ENCODE data around the gene GTPBP4. TPM values are rescaled to one million over a fixed set of nuclear protein-coding genes. Genes with fewer than 3 reads are reported as not detected.

GTPBP4 gene
- total RNA-seq, 1 donor from 2014 or later, result 59.2 TPM

GRCh38 chr10:947051-947450 lies 41.2 kb upstream of the GTPBP4 start:
- DNase-seq (ENCODE audit: low read depth), result no peak
- TF ChIP-seq CTCF (IDR thresholded peaks at IDR 0.05; ENCODE audit: insufficient read depth, low read length, poor library complexity, severe bottlenecking), result no peak
- H3K36me3 ChIP-seq (ENCODE audit: control insufficient read depth, insufficient read depth, low read length), result no peaks in the 10 kb centered on the region
- no peaks in the 10 kb centered on the region for H3K27me3 ChIP-seq (ENCODE audit: control insufficient read depth, insufficient read depth, low read length)
- H3K4me3 ChIP-seq (ENCODE audit: low read depth, low read length), result no peak overlapping the region

- TF ChIP-seq CTCF (IDR thresholded peaks at IDR 0.05; ENCODE audit: insufficient read depth, low read length, poor library complexity, severe bottlenecking), result no peak
- no peaks in the 10 kb centered on the region for H3K27me3 ChIP-seq (ENCODE audit: control insufficient read depth, insufficient read depth, low read length)
- no peak overlapping the region for H3K4me3 ChIP-seq (ENCODE audit: low read depth, low read length)
- no peak for DNase-seq (ENCODE audit: low read depth)
- H3K36me3 ChIP-seq (ENCODE audit: control insufficient read depth, insufficient read depth, low read length), result no peaks in the 10 kb centered on the region
These were observed 40.4 kb upstream of the GTPBP4 start for GRCh38 chr10:947881-948280.

GRCh38 chr10:948347-948746 lies 39.9 kb upstream of the GTPBP4 start:
- no peaks in the 10 kb centered on the region for H3K27me3 ChIP-seq (ENCODE audit: control insufficient read depth, insufficient read depth, low read length)
- H3K4me3 ChIP-seq (ENCODE audit: low read depth, low read length), result no peak overlapping the region
- H3K36me3 ChIP-seq (ENCODE audit: control insufficient read depth, insufficient read depth, low read length), result no peaks in the 10 kb centered on the region
- no peak for DNase-seq (ENCODE audit: low read depth)
- no peak for TF ChIP-seq CTCF (IDR thresholded peaks at IDR 0.05; ENCODE audit: insufficient read depth, low read length, poor library complexity, severe bottlenecking)

GRCh38 chr10:949446-949845 lies 38.8 kb upstream of the GTPBP4 start:
- DNase-seq (ENCODE audit: low read depth), result no peak
- Histone ChIP-seq H3K36me3 (ENCODE audit: control insufficient read depth, insufficient read depth, low read length) (no peaks in the 10 kb centered on the region), H3K4me3 (ENCODE audit: low read depth, low read length) (no peak overlapping the region), H3K27me3 (ENCODE audit: control insufficient read depth, insufficient read depth, low read length) (peaks cover 2% of the 10 kb centered on the region)
- TF ChIP-seq CTCF (IDR thresholded peaks at IDR 0.05; ENCODE audit: insufficient read depth, low read length, poor library complexity, severe bottlenecking), result no peak

GRCh38 chr10:953836-954235 lies 34.4 kb upstream of the GTPBP4 start:
- Histone ChIP-seq H3K27me3 (ENCODE audit: control insufficient read depth, insufficient read depth, low read length) (peaks cover 4% of the 10 kb centered on the region), H3K4me3 (ENCODE audit: low read depth, low read length) (no peak overlapping the region), H3K36me3 (ENCODE audit: control insufficient read depth, insufficient read depth, low read length) (no peaks in the 10 kb centered on the region)
- no peak for DNase-seq (ENCODE audit: low read depth)
- TF ChIP-seq CTCF (IDR thresholded peaks at IDR 0.05; ENCODE audit: insufficient read depth, low read length, poor library complexity, severe bottlenecking), result no peak

GRCh38 chr10:954396-954795 lies 33.8 kb upstream of the GTPBP4 start:
- DNase-seq (ENCODE audit: low read depth), result no peak
- Histone ChIP-seq H3K27me3 (ENCODE audit: control insufficient read depth, insufficient read depth, low read length) (peaks cover 4% of the 10 kb centered on the region), H3K4me3 (ENCODE audit: low read depth, low read length) (no peak overlapping the region), H3K36me3 (ENCODE audit: control insufficient read depth, insufficient read depth, low read length) (no peaks in the 10 kb centered on the region)
- no peak for TF ChIP-seq CTCF (IDR thresholded peaks at IDR 0.05; ENCODE audit: insufficient read depth, low read length, poor library complexity, severe bottlenecking)
